ENCODE measurements around the gene CDH8. TPM values are rescaled to one million over a fixed set of nuclear protein-coding genes. Genes with fewer than 3 reads are reported as not detected.

CDH8 gene
- total RNA-seq, 1 donor, result not detected

DNA sequence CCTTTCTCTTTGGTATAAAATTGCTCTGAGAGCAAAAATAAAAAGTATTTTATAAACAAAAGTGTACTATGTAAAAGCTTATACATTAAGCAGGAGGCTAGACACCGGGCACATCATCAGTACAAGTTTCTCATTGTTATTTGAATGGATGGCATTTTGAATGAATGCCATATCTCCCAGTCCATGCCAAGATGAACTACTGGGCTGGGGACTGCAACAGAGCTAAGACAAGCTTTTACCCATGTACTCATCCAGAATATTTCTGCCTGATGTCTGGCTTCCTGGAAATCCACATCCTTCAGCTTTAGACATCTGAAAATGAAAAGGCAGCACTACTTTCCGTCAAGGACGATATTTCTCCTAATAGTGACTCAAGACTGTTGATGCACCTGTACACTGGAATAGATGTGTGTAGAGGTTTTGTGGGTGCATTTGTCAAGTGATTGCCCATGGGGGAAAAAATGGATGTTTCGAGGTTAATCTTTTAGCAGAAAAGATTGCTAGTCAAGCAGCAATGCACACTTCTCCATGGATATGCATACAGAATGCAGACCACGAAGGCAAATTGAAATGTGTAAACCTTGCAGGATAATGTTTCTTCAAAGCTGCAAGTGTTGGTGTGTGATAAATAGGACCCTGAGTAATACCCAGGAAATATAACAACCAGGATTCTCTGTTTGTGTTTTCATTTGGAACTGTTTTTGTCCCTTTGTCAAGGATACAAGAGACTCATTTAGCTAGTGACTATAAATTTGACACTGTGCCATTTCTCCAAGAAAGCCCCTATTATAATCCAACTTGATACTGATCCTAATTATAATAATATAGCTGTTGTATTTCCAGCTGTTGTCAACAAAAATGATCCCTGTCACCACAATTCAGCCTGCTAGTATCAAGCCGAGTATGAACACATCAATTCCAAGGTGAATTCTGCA is 173.8 kb downstream of the CDH8 start:
- TF ChIP-seq, protein P1, sequence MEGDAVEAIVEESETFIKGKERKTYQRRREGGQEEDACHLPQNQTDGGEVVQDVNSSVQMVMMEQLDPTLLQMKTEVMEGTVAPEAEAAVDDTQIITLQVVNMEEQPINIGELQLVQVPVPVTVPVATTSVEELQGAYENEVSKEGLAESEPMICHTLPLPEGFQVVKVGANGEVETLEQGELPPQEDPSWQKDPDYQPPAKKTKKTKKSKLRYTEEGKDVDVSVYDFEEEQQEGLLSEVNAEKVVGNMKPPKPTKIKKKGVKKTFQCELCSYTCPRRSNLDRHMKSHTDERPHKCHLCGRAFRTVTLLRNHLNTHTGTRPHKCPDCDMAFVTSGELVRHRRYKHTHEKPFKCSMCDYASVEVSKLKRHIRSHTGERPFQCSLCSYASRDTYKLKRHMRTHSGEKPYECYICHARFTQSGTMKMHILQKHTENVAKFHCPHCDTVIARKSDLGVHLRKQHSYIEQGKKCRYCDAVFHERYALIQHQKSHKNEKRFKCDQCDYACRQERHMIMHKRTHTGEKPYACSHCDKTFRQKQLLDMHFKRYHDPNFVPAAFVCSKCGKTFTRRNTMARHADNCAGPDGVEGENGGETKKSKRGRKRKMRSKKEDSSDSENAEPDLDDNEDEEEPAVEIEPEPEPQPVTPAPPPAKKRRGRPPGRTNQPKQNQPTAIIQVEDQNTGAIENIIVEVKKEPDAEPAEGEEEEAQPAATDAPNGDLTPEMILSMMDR (IDR thresholded peaks at IDR 0.05; ENCODE audit: insufficient read depth, low read depth, low read length), result no peak
- DNase-seq (ENCODE audit: low read depth), result no peak
- H3K4me3 ChIP-seq (ENCODE audit: low read depth, low read length), result no peak overlapping the region

DNA sequence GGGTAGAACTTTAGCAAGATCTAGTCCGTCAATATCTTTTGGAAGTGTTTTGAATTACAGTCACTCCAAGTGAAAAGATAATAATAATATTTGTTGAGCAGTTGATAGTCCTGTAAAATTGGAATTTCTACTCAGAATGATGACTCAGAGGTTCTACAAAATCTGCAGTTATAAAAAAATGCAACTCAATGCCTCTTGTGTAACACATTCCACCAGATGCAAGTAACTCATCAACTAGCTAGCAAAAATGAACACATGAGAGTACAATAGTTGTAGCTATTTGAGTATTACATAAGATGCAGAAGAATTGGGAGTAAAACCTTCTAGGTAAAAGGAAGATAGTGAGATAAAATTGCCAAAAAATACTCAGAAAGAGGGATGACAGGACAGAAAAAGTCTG is 177.2 kb downstream of the CDH8 start:
- DNase-seq (ENCODE audit: low read depth), result peak; percentile 1
- H3K4me3 ChIP-seq (ENCODE audit: low read depth, low read length), result no peak overlapping the region
- TF ChIP-seq, protein P1 (IDR thresholded peaks at IDR 0.05; ENCODE audit: insufficient read depth, low read depth, low read length), result no peak

DNA sequence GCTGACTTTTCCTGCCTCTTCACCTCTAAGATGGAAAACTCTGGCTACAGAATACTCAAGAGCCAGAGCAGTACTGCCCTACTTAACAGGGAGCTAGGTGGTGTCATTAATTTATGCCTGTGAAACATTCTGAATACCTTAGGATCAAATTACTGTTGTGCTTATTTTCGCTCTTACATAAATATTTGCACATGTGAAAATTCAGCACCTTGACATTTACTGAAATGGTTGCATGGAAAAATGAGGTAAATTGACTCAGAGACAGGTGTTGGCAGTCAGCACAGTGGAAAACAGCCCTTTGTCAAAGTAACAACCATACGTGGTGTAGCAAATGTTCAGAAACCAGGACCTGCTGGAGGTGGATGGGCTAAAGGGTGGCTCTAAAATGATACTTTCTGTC is 193.6 kb downstream of the CDH8 start:
- DNase-seq (ENCODE audit: low read depth), result no peak
- H3K4me3 ChIP-seq (ENCODE audit: low read depth, low read length), result no peak overlapping the region
- TF ChIP-seq, protein P1 (IDR thresholded peaks at IDR 0.05; ENCODE audit: insufficient read depth, low read depth, low read length), result no peak

DNA sequence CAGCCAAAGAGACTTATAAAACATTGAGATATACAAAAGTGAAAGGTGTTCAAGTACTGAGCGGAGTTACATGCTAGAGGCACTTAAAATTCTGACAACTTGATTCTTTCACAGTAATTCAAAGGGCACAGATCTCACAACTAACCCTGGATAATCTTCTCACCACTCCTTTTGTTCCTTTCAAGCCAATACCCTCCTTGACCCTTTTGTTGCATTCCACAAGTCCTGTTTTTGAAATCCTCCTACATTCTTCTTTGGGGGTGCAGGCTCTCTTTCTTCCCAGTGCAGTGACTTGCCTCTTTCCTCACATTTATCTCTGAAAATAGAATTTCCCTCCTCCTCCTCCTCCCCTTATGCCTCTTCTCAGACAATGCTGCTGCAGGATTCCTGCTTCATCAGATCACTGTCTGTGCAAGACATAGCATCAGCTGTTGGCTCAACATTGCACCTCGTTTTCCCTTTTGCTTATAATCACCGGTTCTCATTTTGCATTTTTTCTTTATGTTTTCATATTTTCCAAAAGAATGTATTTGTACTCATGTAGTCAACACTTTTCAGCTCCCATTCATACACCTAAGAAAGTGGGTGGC is 199.3 kb downstream of the CDH8 start:
- H3K4me3 ChIP-seq (ENCODE audit: low read depth, low read length), result no peak overlapping the region
- TF ChIP-seq, protein P1 (IDR thresholded peaks at IDR 0.05; ENCODE audit: insufficient read depth, low read depth, low read length), result no peak
- no peak for DNase-seq (ENCODE audit: low read depth)

- DNase-seq (ENCODE audit: low read depth), result no peak
- no peak overlapping the region for H3K4me3 ChIP-seq (ENCODE audit: low read depth, low read length)
These were observed 202.2 kb downstream of the CDH8 start for GRCh38 chr16:61834082-61834481.

GRCh38 chr16:61831351-61831917 is 204.8 kb downstream of the CDH8 start:
- TF ChIP-seq, protein P1 (IDR thresholded peaks at IDR 0.05; ENCODE audit: insufficient read depth, low read depth, low read length), result no peak
- DNase-seq (ENCODE audit: low read depth), result no peak
- H3K4me3 ChIP-seq (ENCODE audit: low read depth, low read length), result no peak overlapping the region

More at GRCh38 chr16:61834082-61834481, 202.2 kb downstream of the CDH8 start:
- TF ChIP-seq, protein P1 (IDR thresholded peaks at IDR 0.05; ENCODE audit: insufficient read depth, low read depth, low read length), result no peak

Data from fibroblast of villous mesenchyme (primary cell).